Measurements from ENCODE around the gene UBAP2.

DNA sequence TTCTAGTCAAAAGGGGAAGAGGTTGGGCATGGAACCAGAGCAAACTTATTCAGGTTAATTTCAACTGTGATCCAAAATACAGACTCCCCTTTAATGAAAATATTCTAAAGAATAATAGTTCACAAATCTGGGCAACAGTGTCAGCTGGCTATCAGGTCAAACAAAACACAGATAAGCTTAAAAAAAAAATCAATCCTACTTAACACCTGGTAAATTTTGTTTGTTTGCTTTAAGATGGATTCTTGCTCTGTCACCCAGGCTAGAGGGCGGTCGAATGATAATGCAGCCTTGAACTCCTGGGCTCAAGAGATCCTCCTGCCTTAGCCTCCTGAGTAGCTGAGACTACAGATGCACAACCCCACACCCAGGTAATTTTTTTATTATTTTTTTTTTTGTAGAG is 89.0 kb downstream of the UBAP2 start:
- TF ChIP-seq EP300 (IDR thresholded peaks at IDR 0.05) (no peak), POLR2A (IDR thresholded peaks at IDR 0.05) (no peak)

Measured in tibial nerve (tissue), 3 donors.